IMR-90 (cell line): Measurements from ENCODE around the gene GSTT2. TPM values are rescaled to one million over a fixed set of nuclear protein-coding genes. Genes with fewer than 3 reads are reported as not detected.
"Not testable (repeated sequence)": the region's sequence is repeated elsewhere in the genome, so short reads cannot be mapped to it uniquely, and the experiment has no call there.

Experiments
- ATAC-seq: fragments of 200-7000 bp; cut with Tn5 transposase; 2 replicates; pipeline ENCODE4 v1.9.1; 2020; ENCODE audit warnings: low read depth, mild to moderate bottlenecking, moderate library complexity
- Bru-seq: library from RNA; stranded (reverse); fragments of 400-500 nt; gene quantifications from one replicate; lab custom pipeline; 2021; lab: Mats Ljungman, UMichigan
- BruChase-seq, 2 experiments: library from RNA; stranded (reverse); fragments of 400-500 nt; gene quantifications; one replicate each; lab custom pipeline; 2021; lab: Mats Ljungman, UMichigan
- BruUV-seq: library from RNA; stranded (reverse); fragments of 400-500 nt; replicated peaks from 2 replicates; lab custom pipeline; 2021; lab: Mats Ljungman, UMichigan
- CTCF ChIA-PET: fragments of 300-600 bp; formaldehyde crosslinking; extraction: SDS; loops from one replicate; lab custom pipeline; 2021; ENCODE audit warnings: antibody characterized with exemption; lab: Yijun Ruan, JAX
- POLR2A ChIA-PET: fragments of 300-600 bp; sonication (Branson Sonifier 250); formaldehyde crosslinking; loops from one replicate; lab custom pipeline; 2022; ENCODE audit warnings: antibody characterized with exemption; ENCODE audit not compliant: unreplicated experiment; lab: Charles Lee
- DNase-seq: peaks from one replicate; pipeline ENCODE4 v3.0.0; 2013
- H2AFZ ChIP-seq: replicated peaks from 2 replicates; pipeline ENCODE3; 2013; ENCODE audit warnings: low read length, mild to moderate bottlenecking; ENCODE audit not compliant: poor library complexity
- H2AK5ac ChIP-seq: 2 replicates; pipeline ENCODE4 v1.6.1; 2013; ENCODE audit warnings: low read depth, low read length, inconsistent platforms
- H2AK9ac ChIP-seq: replicated peaks from 2 replicates; pipeline ENCODE3; 2013; ENCODE audit warnings: mild to moderate bottlenecking, low read depth, low read length, moderate library complexity; ENCODE audit not compliant: poor library complexity
- H2BK120ac ChIP-seq: 2 replicates; pipeline ENCODE4 v1.6.1; 2013; ENCODE audit warnings: low read depth, low read length, inconsistent platforms
- H2BK15ac ChIP-seq: 3 replicates; pipeline ENCODE4 v1.6.1; 2013; ENCODE audit warnings: low read depth, low read length, inconsistent platforms
- H2BK20ac ChIP-seq: 2 replicates; pipeline ENCODE4 v1.6.1; 2013; ENCODE audit warnings: low read depth, mild to moderate bottlenecking, inconsistent platforms, low read length, moderate library complexity
- H2BK5ac ChIP-seq: 2 replicates; pipeline ENCODE4 v1.6.1; 2013; ENCODE audit warnings: mild to moderate bottlenecking, low read depth, low read length, inconsistent platforms; ENCODE audit not compliant: poor library complexity, severe bottlenecking
- H3K14ac ChIP-seq: replicated peaks from 2 replicates; pipeline ENCODE4 v1.6.1; 2013; ENCODE audit warnings: low read depth, low read length, inconsistent platforms
- H3K18ac ChIP-seq: 2 replicates; pipeline ENCODE4 v1.6.1; 2013; ENCODE audit warnings: low read depth, low read length, control low read depth
- H3K23ac ChIP-seq: 2 replicates; pipeline ENCODE4 v1.6.1; 2013; ENCODE audit warnings: low read depth, low read length, inconsistent platforms
- H3K27ac ChIP-seq: 2 replicates; pipeline ENCODE4 v1.5.1; 2013; ENCODE audit warnings: mild to moderate bottlenecking, control low read depth, low read length; ENCODE audit not compliant: insufficient read depth
- H3K27me3 ChIP-seq: 2 replicates; pipeline ENCODE4 v1.6.1; 2013; ENCODE audit warnings: low read length; ENCODE audit not compliant: control insufficient read depth, insufficient read depth
- H3K36me3 ChIP-seq: 2 replicates; pipeline ENCODE4 v1.6.1; 2013; ENCODE audit warnings: low read length, mixed read lengths; ENCODE audit not compliant: control insufficient read depth, insufficient read depth
- H3K4ac ChIP-seq: 2 replicates; pipeline ENCODE4 v1.6.1; 2013; ENCODE audit warnings: low read depth, low read length, inconsistent platforms
- H3K4me1 ChIP-seq: 2 replicates; pipeline ENCODE4 v1.6.1; 2013; ENCODE audit warnings: low read length, mixed read lengths; ENCODE audit not compliant: control insufficient read depth, insufficient read depth
- H3K4me2 ChIP-seq: 2 replicates; pipeline ENCODE4 v1.6.1; 2013; ENCODE audit warnings: low read depth, mild to moderate bottlenecking, control low read depth, low read length, moderate library complexity
- H3K4me3 ChIP-seq: 2 replicates; pipeline ENCODE4 v1.5.1; 2013; ENCODE audit warnings: low read depth, mild to moderate bottlenecking, control low read depth, low read length, moderate library complexity; ENCODE audit not compliant: insufficient read depth
- H3K56ac ChIP-seq: 2 replicates; pipeline ENCODE4 v1.6.1; 2013; ENCODE audit warnings: low read length, inconsistent platforms; ENCODE audit not compliant: insufficient read depth; ENCODE audit errors: extremely low read depth
- H3K79me1 ChIP-seq, 2 experiments: 2 replicates each; pipeline ENCODE4 v1.6.1; 2013; ENCODE audit warnings: low read length in 2 of 2, inconsistent platforms in 1 of 2, low read depth in 1 of 2
- H3K9ac ChIP-seq: 2 replicates; pipeline ENCODE4 v1.6.1; 2013; ENCODE audit warnings: low read depth, low read length, control low read depth
- H3K9me1 ChIP-seq: 2 replicates; pipeline ENCODE4 v1.6.1; 2013; ENCODE audit warnings: low read length, inconsistent platforms; ENCODE audit not compliant: insufficient read depth
- H3K9me3 ChIP-seq: 2 replicates; pipeline ENCODE4 v1.6.1; 2013; ENCODE audit warnings: low read length; ENCODE audit not compliant: control insufficient read depth, insufficient read depth
- H4K20me1 ChIP-seq: 2 replicates; pipeline ENCODE4 v1.6.1; 2013; ENCODE audit warnings: low read length, inconsistent platforms; ENCODE audit not compliant: insufficient read depth
- H4K5ac ChIP-seq: 2 replicates; pipeline ENCODE4 v1.6.1; 2013; ENCODE audit warnings: mild to moderate bottlenecking, low read depth, low read length, control low read depth
- H4K8ac ChIP-seq, 2 experiments: 2 replicates each; pipeline ENCODE4 v1.6.1; 2013; ENCODE audit warnings: low read depth in 2 of 2, low read length in 2 of 2, control low read depth in 1 of 2, inconsistent platforms in 1 of 2
- H4K91ac ChIP-seq: 2 replicates; pipeline ENCODE4 v1.6.1; 2013; ENCODE audit warnings: low read depth, low read length, inconsistent platforms; ENCODE audit not compliant: insufficient read depth
- WGBS, 2 experiments: methylation state at CpG; one replicate each; pipeline versions ENCODE4 v1.1.5 to v1.1.7; 2013; ENCODE audit warnings: missing lambda C conversion rate in 2 of 2; ENCODE audit not compliant: insufficient read length in 1 of 2; ENCODE audit errors: extremely low coverage in 2 of 2; 5-methylcytosine and 5-hydroxymethylcytosine counted together
- dilution Hi-C: fragments of 300-500 bp; cut with HindIII; formaldehyde crosslinking; loops from one replicate; pipeline ENCODE4 v1.14.3; 2018; ENCODE audit warnings: low sequenced_read_pairs; ENCODE audit not compliant: unreplicated experiment
- in situ Hi-C: fragments of 300-500 bp; cut with MboI; formaldehyde crosslinking; loops from 3 replicates; pipeline ENCODE4 v1.14.3; 2019; ENCODE audit warnings: low sequenced_read_pairs, inconsistent platforms, mixed read lengths
- intact Hi-C: fragments of 100-400 bp; cut with micrococcal nuclease; formaldehyde crosslinking; loops from 2 replicates; pipeline ENCODE4 v1.10.0; 2022
- long read RNA-seq: library from polyadenylated mRNA; unstranded; transcript quantifications from one replicate; pipeline ENCODE4 v2.0.0, GENCODE V29; 2021; ENCODE audit not compliant: unreplicated experiment
- polyA plus RNA-seq, 3 experiments: library from polyadenylated mRNA; depleted of rRNA; stranded (reverse); fragments of >200 nt; gene quantifications; 2 replicates each; pipeline ENCODE4 v1.2.3, GENCODE V29; 2012; ENCODE audit warnings: low replicate concordance in 1 of 3
- total RNA-seq: library from RNA; depleted of rRNA; stranded (reverse); fragments of >200 nt; gene quantifications from 2 replicates; pipeline ENCODE4 v1.2.3, GENCODE V29; 2012; rRNA removed

GSTT2 gene
- total RNA-seq (1.1 and 1.4 TPM in 2 replicates), polyA plus RNA-seq (2012; rRNA removed) (4.6 and 6.9 TPM in 2 replicates), Bru-seq, nascent RNA (percentile 47 among the genes with signal in this experiment), BruChase-seq, experiment 1, labeled RNA remaining after a 6-hour chase (percentile 54 among the genes with signal in this experiment), BruChase-seq, experiment 2, labeled RNA remaining after a 2-hour chase (percentile 47 among the genes with signal in this experiment)
- polyA plus RNA-seq (2012; cell fraction: cytosol; rRNA removed): 3.3 and 6.2 TPM in 2 replicates
- polyA plus RNA-seq (2012; cell fraction: nucleus; rRNA removed; ENCODE audit: low replicate concordance): 22.6 and 30.9 TPM in 2 replicates
- long read RNA-seq: 0 reads

- H4K20me1 ChIP-seq, dilution Hi-C loops: not testable (repeated sequence)
These were observed at the start of gene GSTT2 for GRCh38 chr22:23979557-23980240. Gene GSTT2 (plus strand): TSS chr22:23980134.

More at GRCh38 chr22:23979557-23980240, at the start of gene GSTT2:
- H3K9ac ChIP-seq, H3K79me1 ChIP-seq, H3K9me3 ChIP-seq, H2BK5ac ChIP-seq, H3K23ac ChIP-seq, H2BK120ac ChIP-seq, H2AK9ac ChIP-seq, H2BK20ac ChIP-seq, H2AK5ac ChIP-seq, H4K5ac ChIP-seq, H3K14ac ChIP-seq, H3K27me3 ChIP-seq, H4K8ac ChIP-seq, H3K4me3 ChIP-seq, H3K4ac ChIP-seq, H3K4me1 ChIP-seq, in situ Hi-C loops, H4K91ac ChIP-seq, H3K27ac ChIP-seq, DNase-seq, H3K36me3 ChIP-seq, H3K56ac ChIP-seq, POLR2A ChIA-PET, CTCF ChIA-PET, H2AFZ ChIP-seq, H2BK15ac ChIP-seq, BruUV-seq, H3K18ac ChIP-seq, H3K9me1 ChIP-seq, H3K4me2 ChIP-seq: not testable (repeated sequence)
- ATAC-seq: peak; percentile 97
- no CpG with 5 or more reads among the region's 41 CpGs for WGBS, 2 experiments
- intact Hi-C loops: loop anchor here (10.0 kb wide), 2 partner anchors 195 to 265 kb away; partner anchors contain the start of gene GGT5
